Activated T-cell treated with anti-CD3 and anti-CD28 coated beads, Interleukin-2, amount 50 U/mL, for 1 hour (primary cell): ENCODE data around the gene FAM131A.

ENCODE experiments used
- DNase-seq: peaks from one replicate; pipeline ENCODE4 v3.0.0-alpha.2; 2020

The FAM131A gene

DNA sequence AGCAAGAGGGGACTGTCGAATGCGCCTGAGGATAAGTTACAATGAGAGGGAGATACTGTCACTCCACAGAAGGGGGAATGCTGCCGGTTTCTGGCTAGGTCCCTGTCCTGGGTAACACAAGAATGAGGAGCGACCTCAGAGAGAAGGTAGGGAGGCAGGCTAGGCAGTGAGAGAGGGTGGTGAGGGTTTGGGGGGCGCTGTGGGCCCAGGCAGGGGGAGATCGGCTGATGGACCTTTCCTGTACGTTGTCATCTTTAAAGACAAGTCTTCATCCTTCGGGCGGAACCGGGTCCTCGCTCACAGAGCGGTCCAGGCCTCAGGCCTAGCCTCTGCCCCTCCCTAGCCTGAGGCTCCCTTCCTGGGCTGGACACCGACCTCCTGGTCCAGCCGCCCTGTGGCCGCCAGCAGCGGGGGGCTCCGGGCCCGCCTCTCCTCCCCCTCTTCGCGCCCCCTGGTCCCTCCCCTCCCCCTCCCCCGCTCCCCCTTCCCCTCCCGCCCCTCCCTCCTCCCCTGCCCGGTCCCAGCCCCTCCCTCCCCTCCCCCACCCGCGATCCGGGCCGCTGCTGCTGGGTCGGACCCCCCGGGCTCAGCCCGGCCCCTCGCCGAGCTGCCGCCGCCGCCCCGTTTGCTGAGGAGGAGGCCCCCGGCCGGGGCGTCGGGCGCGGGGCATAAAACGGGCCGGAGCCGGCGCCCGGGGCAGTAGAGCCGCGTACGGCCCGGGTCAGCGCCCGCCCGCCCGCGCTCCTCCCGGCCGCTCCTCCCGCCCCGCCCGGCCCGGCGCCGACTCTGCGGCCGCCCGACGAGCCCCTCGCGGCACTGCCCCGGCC is 42.2 kb downstream of the FAM131A start, which contains the start of gene CHRD:
TSS of gene CHRD (plus strand) at position 697 of the 827 bp plus-strand sequence. CDS start 265 bp downstream, outside the sequence.
- DNase-seq = no peak

DNA sequence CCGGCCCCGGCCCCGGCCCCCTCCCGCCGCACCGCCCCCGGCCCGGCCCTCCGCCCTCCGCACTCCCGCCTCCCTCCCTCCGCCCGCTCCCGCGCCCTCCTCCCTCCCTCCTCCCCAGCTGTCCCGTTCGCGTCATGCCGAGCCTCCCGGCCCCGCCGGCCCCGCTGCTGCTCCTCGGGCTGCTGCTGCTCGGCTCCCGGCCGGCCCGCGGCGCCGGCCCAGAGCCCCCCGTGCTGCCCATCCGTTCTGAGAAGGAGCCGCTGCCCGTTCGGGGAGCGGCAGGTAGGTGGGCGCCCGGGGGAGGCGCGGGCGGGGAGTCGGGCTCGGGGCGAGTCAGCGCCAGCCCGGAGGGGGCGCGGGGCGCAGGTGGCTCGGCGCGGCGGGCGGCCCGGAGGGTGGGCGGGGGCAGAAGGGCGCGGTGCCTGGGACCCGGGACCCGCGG is 42.8 kb downstream of the FAM131A start:
- DNase-seq = peak; percentile 44

- DNase-seq = peak; percentile 43
Measured at GRCh38 chr3:184380627-184381260, 43.3 kb downstream of the FAM131A start.

DNA sequence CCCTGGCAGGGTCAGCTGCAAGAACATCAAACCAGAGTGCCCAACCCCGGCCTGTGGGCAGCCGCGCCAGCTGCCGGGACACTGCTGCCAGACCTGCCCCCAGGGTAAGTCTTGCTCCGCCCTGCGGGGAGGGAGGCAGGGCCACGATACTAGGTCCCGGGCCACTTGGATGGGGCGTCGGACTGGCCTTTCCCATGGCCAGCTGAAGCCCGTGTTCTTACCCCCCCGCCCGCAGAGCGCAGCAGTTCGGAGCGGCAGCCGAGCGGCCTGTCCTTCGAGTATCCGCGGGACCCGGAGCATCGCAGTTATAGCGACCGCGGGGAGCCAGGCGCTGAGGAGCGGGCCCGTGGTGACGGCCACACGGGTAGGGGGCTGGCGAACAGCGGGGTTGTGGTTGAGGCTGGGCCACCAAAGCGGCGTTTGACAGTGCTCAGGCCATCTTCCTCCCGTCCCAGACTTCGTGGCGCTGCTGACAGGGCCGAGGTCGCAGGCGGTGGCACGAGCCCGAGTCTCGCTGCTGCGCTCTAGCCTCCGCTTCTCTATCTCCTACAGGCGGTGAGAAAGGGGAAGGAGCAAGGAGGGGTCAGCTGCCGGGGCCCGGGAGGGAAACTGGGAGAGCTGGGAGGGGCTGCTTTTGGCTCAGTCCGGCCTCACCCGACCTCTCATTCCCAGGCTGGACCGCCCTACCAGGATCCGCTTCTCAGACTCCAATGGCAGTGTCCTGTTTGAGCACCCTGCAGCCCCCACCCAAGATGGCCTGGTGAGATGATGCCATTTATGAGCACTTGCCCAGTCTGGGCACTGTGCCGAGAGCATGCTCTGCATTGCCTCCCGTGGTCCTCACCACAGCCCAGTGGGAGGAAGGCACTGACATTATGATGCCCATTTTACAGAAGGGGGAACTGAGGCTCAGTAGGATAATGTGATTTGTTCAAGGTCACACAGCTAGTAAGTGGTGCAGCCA is 44.1 kb downstream of the FAM131A start:
- no peak for DNase-seq

GRCh38 chr3:184382326-184383032 is 45.1 kb downstream of the FAM131A start:
- DNase-seq = no peak

DNA sequence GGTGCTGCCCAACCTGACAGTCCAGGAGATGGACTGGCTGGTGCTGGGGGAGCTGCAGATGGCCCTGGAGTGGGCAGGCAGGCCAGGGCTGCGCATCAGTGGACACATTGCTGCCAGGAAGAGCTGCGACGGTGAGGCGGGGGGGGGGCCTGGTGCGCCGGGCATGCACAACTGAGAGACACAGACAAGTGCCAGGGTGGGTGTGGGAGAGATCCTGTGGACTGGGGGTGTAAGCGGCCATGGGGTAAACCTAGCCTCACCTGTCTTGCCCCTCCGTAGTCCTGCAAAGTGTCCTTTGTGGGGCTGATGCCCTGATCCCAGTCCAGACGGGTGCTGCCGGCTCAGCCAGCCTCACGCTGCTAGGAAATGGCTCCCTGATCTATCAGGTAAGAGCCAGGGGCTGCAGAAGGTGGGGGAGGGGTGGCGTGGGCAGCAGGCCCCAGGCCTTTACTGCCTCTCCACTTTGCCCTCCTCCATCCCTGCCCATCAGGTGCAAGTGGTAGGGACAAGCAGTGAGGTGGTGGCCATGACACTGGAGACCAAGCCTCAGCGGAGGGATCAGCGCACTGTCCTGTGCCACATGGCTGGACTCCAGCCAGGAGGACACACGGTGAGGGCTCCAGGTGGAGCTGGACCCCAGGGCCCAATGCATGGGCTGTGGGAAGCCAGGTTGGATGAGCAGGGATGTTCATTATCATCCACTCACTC is 45.8 kb downstream of the FAM131A start:
- DNase-seq = no peak

DNA sequence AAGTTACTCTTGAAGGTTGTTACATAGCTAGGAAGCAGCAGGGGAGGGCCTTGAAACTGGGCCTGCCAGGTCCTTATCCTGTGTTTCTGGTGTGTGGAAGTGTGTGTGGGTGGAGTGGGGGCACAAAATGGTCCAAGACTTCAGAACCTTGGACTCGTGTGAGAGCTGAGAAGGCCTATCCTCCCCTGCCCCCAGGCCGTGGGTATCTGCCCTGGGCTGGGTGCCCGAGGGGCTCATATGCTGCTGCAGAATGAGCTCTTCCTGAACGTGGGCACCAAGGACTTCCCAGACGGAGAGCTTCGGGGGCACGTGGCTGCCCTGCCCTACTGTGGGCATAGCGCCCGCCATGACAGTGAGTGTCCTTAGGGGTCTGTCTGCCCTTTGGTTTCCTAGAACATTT is 46.9 kb downstream of the FAM131A start:
- no peak for DNase-seq

GRCh38 chr3:184384856-184385422 is 47.5 kb downstream of the FAM131A start:
- DNase-seq = no peak

DNA sequence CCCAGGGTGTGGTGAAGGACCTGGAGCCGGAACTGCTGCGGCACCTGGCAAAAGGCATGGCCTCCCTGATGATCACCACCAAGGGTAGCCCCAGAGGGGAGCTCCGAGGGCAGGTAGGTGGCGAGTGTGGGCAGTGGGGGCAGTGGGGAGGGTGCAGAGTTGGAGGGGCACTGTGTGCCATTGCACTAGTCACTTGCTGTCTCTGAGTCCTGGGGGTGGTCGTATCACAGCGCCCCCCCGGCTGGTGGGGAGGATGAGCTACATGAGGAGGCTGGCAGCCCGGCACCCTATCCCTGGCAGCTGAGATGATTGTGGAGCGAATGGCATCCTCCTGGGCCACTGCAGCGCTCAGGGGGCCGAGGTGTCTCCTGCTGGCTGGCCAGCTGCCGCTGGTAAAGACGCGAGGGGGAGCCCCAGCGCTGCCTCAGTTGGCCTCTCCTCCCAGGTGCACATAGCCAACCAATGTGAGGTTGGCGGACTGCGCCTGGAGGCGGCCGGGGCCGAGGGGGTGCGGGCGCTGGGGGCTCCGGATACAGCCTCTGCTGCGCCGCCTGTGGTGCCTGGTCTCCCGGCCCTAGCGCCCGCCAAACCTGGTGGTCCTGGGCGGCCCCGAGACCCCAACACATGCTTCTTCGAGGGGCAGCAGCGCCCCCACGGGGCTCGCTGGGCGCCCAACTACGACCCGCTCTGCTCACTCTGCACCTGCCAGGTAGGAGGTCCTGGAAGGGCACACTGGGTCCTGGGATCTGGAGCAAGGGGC is 48.8 kb downstream of the FAM131A start:
- DNase-seq = no peak

DNA sequence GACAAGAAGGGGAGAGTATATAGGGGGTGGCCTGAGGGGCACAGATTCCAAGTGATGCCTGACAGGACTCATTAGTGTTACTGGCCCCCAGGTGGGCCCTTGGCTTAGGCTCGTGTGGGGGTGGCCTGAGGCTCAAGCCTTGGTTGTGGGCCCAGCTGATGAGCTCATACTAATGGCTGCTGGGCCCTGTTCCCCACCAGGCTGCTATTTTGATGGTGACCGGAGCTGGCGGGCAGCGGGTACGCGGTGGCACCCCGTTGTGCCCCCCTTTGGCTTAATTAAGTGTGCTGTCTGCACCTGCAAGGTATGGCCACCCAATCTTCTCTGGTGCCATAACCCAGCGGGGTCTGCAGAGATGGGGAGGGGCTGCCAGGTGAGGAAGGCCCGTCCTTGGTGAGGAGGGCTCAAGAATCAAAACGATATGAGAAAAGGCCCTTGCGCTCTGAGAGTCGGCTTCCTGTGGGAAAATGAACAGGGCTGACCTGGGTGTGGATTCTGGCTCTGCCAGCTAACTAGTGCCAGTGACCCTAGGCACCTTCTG is 49.8 kb downstream of the FAM131A start:
- DNase-seq = no peak

- no peak for DNase-seq
Measured at GRCh38 chr3:184388164-184388935, 51.0 kb downstream of the FAM131A start.

DNA sequence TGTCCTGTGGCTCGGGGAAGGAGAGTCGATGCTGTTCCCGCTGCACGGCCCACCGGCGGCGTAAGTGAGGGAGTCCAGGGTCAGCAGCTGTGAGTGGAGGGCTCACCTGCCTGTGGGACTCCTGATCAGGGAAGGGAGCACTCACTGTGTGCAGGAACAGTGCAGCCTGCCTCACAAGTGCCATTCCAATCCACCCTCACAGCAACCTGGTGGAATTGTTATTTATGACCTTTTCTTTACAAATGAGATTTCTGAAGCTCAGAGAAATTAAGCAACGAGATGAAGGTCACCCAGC is 51.5 kb downstream of the FAM131A start:
- DNase-seq = no peak

DNA sequence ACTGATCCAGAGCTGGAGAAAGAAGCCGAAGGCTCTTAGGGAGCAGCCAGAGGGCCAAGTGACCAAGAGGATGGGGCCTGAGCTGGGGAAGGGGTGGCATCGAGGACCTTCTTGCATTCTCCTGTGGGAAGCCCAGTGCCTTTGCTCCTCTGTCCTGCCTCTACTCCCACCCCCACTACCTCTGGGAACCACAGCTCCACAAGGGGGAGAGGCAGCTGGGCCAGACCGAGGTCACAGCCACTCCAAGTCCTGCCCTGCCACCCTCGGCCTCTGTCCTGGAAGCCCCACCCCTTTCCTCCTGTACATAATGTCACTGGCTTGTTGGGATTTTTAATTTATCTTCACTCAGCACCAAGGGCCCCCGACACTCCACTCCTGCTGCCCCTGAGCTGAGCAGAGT is 52.0 kb downstream of the FAM131A start:
- DNase-seq = no peak

GRCh38 chr3:184389935-184390528 is 52.6 kb downstream of the FAM131A start:
- DNase-seq = no peak

- no peak for DNase-seq
Measured at GRCh38 chr3:184391266-184391665, 53.9 kb downstream of the FAM131A start.

DNA sequence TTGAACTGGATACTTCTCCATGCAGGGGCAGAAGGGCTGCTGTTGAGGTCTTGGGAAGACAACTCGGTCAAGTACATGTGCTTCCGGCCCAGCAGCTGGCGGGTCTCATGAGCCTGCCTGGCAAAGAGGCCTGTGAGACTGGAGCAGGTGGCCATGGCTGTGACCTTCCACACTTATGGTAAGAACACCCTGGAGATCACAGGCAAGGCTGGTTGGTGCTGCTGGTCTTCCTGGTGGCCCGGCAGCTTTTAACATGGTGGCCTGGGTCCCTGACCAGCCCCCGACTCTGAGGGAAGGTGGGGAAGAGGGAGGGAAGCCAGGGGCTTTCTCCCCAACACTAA is 57.9 kb downstream of the FAM131A start:
- no peak for DNase-seq
